ENCODE data around the gene CHIC2.
A peak's percentile ranks its signal among the peaks of the same experiment; 100 is the strongest.

The CHIC2 gene

GRCh38 chr4:54011201-54011600 is 53.2 kb downstream of the CHIC2 start:
- no peak for DNase-seq

- DNase-seq, result no peak
These were observed 57.6 kb downstream of the CHIC2 start for GRCh38 chr4:54006755-54007154.

- DNase-seq, result no peak
These were observed 58.9 kb downstream of the CHIC2 start for GRCh38 chr4:54005475-54005874.

GRCh38 chr4:54004463-54004862 is 59.9 kb downstream of the CHIC2 start:
- DNase-seq, result no peak

GRCh38 chr4:54001668-54002365 is 62.6 kb downstream of the CHIC2 start:
- DNase-seq, result peak in 1 of 56 donors; percentile 5

- no peak for DNase-seq
These were observed 66.5 kb downstream of the CHIC2 start for GRCh38 chr4:53997898-53998297.

GRCh38 chr4:53994382-53995102 is 69.9 kb downstream of the CHIC2 start:
- no peak for DNase-seq

GRCh38 chr4:53992785-53993184 is 71.6 kb downstream of the CHIC2 start:
- no peak for DNase-seq

GRCh38 chr4:53991821-53992220 is 72.6 kb downstream of the CHIC2 start:
- no peak for DNase-seq

GRCh38 chr4:53990641-53991040 is 73.8 kb downstream of the CHIC2 start:
- DNase-seq, result no peak

- DNase-seq, result no peak
These were observed 76.6 kb downstream of the CHIC2 start for GRCh38 chr4:53987761-53988171.

- DNase-seq, result no peak
These were observed 78.3 kb downstream of the CHIC2 start for GRCh38 chr4:53986062-53986461.

- no peak for DNase-seq
These were observed 82.8 kb downstream of the CHIC2 start for GRCh38 chr4:53981567-53981966.

GRCh38 chr4:53981066-53981465 is 83.3 kb downstream of the CHIC2 start:
- no peak for DNase-seq

GRCh38 chr4:53974561-53974960 is 89.8 kb downstream of the CHIC2 start:
- no peak for DNase-seq

- no peak for DNase-seq
These were observed 96.4 kb downstream of the CHIC2 start for GRCh38 chr4:53967986-53968385.

GRCh38 chr4:53963781-53964180 is 100.6 kb downstream of the CHIC2 start:
- no peak for DNase-seq

- no peak for DNase-seq
These were observed 101.1 kb downstream of the CHIC2 start for GRCh38 chr4:53963336-53963735.

- DNase-seq, result peak in 4 of 56 donors; percentile 1 to 3 (median 2)
These were observed 101.7 kb downstream of the CHIC2 start for GRCh38 chr4:53962516-53963225.

- no peak for DNase-seq
These were observed 103.1 kb downstream of the CHIC2 start for GRCh38 chr4:53961351-53961750.

- no peak for DNase-seq
These were observed 103.6 kb downstream of the CHIC2 start for GRCh38 chr4:53960843-53961242.

Measured in amygdala (tissue), 56 donors.